Psoas muscle (tissue), 8 donors: Measurements from ENCODE around the gene ETV6. TPM values are rescaled to one million over a fixed set of nuclear protein-coding genes. Genes with fewer than 3 reads are reported as not detected.

ENCODE experiments used
- ATAC-seq, 4 donors: fragments of 200-7000 bp; cut with Tn5 transposase; one replicate each; pipeline ENCODE4 v1.9.1; 2020; ENCODE audit warnings: moderate library complexity in 3 of 4, mild to moderate bottlenecking in 2 of 4
- DNase-seq, 2 donors: peaks; one replicate each; pipeline ENCODE4 v3.0.0-alpha.2; 2020
- H3K27ac ChIP-seq: fragments of 200-600 bp; one replicate; pipeline ENCODE4 v1.8.0; 2022
- H3K27me3 ChIP-seq, 3 donors: fragments of 200-600 bp in 1 of 3; one replicate each; pipeline versions ENCODE4 v1.6.1 to v1.8.0; 2013 to 2022; ENCODE audit warnings: low read length in 2 of 3, mild to moderate bottlenecking in 2 of 3, moderate library complexity in 1 of 3; ENCODE audit not compliant: insufficient read depth in 3 of 3
- H3K36me3 ChIP-seq, 2 donors: fragments of 200-600 bp in 1 of 2; one replicate each; pipeline versions ENCODE4 v1.6.1 to v1.8.0; 2013 to 2022; ENCODE audit warnings: low read depth in 1 of 2, mild to moderate bottlenecking in 1 of 2, moderate library complexity in 1 of 2; ENCODE audit not compliant: insufficient read depth in 1 of 2
- H3K4me1 ChIP-seq: fragments of 200-600 bp; one replicate; pipeline ENCODE4 v1.8.0; 2022
- H3K4me3 ChIP-seq: fragments of 200-600 bp; one replicate; pipeline ENCODE4 v1.8.0; 2022; ENCODE audit warnings: mild to moderate bottlenecking
- H3K9me3 ChIP-seq: fragments of 200-600 bp; one replicate; pipeline ENCODE4 v1.8.0; 2022
- WGBS, 3 donors: extraction: QIAGEN DNeasy Blood & Tissue Kit; methylation state at CpG; one replicate each; pipeline versions ENCODE4 v1.1.6 to v1.1.7; 2013; 5-methylcytosine and 5-hydroxymethylcytosine counted together
- intact Hi-C, 2 donors: fragments of 100-400 bp; cut with DNase I; formaldehyde crosslinking; loops; one replicate each; pipeline versions ENCODE4 v1.11.0 to v1.14.2; 2022
- polyA plus RNA-seq, 3 donors: library from polyadenylated mRNA; stranded (reverse); fragments of 200-250 nt; gene quantifications; one replicate each; pipeline ENCODE4 v1.2.3, GENCODE V29; 2013
- total RNA-seq, 4 donors: library from RNA; stranded (reverse); fragmentation: NEBNext Ultra II Directional in 2 of 4; extraction: Animal tissue kit (Norgen Biotek cat#: 25700) in 2 of 4; gene quantifications; one replicate each; pipeline versions ENCODE4 v1.2.1 to v1.2.4, GENCODE V29; 2021 to 2023
- TF ChIP-seq, protein P1 (sequence below): fragments of 200-600 bp; IDR thresholded peaks from one replicate; pipeline ENCODE4 v1.8.0; 2022; ENCODE audit warnings: antibody characterized with exemption
- donor health status: healthy with polysubstance abuse.
- donor health status: DM: no; HTN: no; CAD: no; lungs with moderate emphysema.
- donor health status: Bipolar disorder and iron deficiency.
- donor health status: healthy.
- donor health status: DM: yes; HTN: yes; CAD: no.
- donor health status: DM: no; HTN: no; CAD: no.
- donor health status: DM: no; HTN: no; CAD: no.
- donor health status: DM: yes; HTN: yes; CAD: no.

ETV6 gene
- total and polyA plus RNA-seq, 7 donors = 2.8 to 22.9 (median 4.9) TPM

DNA sequence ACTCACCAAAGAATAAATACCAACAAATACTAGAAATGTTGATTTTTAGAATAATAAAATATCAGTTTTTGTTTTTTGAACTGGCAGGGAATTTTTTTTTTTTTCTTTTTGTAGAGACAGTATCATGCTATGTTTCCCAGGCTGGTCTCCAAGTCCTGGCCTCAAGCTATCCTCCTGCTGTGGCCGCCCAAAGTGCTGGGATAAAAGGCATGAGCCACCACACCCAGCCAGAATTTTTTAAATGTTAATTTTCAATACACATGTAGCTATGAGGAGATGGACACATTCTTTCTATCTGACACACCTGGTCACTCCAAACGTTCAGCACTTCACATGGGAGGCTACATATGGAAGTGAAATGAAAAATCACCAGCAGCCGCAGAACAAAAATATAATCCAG, 126.8 kb downstream of the ETV6 start:
- H3K27me3 ChIP-seq = no peaks in the 10 kb centered on the region
- H3K9me3 ChIP-seq = no peaks in the 10 kb centered on the region
- intact Hi-C loops = no loop called here
- 84 to 90% (median 89%) methylated on average over 3 of the region's 3 CpGs for WGBS, 3 donors
- no peaks in the 10 kb centered on the region for H3K36me3 ChIP-seq
- no peak overlapping the region for H3K27ac ChIP-seq
- DNase-seq (no peak), ATAC-seq (no peak)
- peaks cover 37% of the 10 kb centered on the region for H3K4me1 ChIP-seq
- no peak overlapping the region for H3K4me3 ChIP-seq
- TF ChIP-seq, protein P1, sequence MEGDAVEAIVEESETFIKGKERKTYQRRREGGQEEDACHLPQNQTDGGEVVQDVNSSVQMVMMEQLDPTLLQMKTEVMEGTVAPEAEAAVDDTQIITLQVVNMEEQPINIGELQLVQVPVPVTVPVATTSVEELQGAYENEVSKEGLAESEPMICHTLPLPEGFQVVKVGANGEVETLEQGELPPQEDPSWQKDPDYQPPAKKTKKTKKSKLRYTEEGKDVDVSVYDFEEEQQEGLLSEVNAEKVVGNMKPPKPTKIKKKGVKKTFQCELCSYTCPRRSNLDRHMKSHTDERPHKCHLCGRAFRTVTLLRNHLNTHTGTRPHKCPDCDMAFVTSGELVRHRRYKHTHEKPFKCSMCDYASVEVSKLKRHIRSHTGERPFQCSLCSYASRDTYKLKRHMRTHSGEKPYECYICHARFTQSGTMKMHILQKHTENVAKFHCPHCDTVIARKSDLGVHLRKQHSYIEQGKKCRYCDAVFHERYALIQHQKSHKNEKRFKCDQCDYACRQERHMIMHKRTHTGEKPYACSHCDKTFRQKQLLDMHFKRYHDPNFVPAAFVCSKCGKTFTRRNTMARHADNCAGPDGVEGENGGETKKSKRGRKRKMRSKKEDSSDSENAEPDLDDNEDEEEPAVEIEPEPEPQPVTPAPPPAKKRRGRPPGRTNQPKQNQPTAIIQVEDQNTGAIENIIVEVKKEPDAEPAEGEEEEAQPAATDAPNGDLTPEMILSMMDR = no peak

DNA sequence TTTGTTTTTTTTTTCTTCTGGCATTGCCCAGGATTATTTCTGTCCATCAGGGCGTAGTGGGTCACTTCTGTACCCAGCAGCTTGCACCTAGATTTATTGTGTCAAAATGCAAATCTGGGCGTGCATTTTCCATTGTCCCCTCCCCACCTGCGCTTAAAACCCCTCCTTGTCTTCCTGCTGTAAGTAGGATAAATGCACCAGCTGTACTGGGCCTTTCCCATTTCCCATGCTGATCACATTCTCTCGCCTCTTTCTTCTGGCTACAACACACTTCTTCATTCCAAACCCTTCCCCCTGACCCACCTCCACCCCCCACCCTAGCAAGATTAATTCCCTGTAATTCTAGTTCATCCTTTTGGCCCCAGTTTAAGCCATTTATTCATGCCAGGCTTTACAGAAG, 128.0 kb downstream of the ETV6 start:
- Histone ChIP-seq H3K4me1 (peaks cover 38% of the 10 kb centered on the region), H3K36me3 (no peaks in the 10 kb centered on the region), H3K27ac (no peak overlapping the region), H3K27me3 (no peaks in the 10 kb centered on the region), H3K4me3 (no peak overlapping the region), H3K9me3 (no peaks in the 10 kb centered on the region)
- TF ChIP-seq, protein P1 = no peak
- intact Hi-C loops = no loop called here
- DNase-seq (no peak), ATAC-seq (no peak)
- WGBS, 3 donors = 93 to 99% (median 96%) methylated on average over 4 of the region's 4 CpGs

DNA sequence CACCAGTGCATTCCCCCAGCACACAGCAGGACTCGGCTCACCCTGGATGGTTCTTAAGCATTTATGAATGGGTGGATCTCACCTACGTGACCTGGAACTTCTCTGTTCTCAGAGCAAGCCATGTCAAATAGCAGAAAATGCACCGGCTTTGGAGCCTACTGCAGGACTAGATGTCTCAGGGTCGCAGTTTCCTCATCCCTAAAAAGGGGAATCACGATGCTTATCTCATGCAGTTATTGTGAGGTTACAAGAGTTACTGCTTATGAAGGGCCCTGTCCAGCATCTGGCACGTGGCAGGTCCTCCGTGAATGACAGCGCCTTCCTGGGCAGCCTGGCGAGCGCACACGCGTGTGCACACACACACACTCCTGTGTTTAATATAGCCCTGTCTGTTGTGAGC, 128.5 kb downstream of the ETV6 start:
- intact Hi-C loops = no loop called here
- TF ChIP-seq, protein P1 = no peak
- Histone ChIP-seq H3K9me3 (no peaks in the 10 kb centered on the region), H3K36me3 (no peaks in the 10 kb centered on the region), H3K27me3 (no peaks in the 10 kb centered on the region), H3K4me1 (peaks cover 38% of the 10 kb centered on the region), H3K4me3 (no peak overlapping the region), H3K27ac (peak overlapping the region; percentile 47)
- no peak for ATAC-seq
- DNase-seq = no peak
- 83 to 89% (median 85%) methylated on average over 12 of the region's 12 CpGs for WGBS, 3 donors

DNA sequence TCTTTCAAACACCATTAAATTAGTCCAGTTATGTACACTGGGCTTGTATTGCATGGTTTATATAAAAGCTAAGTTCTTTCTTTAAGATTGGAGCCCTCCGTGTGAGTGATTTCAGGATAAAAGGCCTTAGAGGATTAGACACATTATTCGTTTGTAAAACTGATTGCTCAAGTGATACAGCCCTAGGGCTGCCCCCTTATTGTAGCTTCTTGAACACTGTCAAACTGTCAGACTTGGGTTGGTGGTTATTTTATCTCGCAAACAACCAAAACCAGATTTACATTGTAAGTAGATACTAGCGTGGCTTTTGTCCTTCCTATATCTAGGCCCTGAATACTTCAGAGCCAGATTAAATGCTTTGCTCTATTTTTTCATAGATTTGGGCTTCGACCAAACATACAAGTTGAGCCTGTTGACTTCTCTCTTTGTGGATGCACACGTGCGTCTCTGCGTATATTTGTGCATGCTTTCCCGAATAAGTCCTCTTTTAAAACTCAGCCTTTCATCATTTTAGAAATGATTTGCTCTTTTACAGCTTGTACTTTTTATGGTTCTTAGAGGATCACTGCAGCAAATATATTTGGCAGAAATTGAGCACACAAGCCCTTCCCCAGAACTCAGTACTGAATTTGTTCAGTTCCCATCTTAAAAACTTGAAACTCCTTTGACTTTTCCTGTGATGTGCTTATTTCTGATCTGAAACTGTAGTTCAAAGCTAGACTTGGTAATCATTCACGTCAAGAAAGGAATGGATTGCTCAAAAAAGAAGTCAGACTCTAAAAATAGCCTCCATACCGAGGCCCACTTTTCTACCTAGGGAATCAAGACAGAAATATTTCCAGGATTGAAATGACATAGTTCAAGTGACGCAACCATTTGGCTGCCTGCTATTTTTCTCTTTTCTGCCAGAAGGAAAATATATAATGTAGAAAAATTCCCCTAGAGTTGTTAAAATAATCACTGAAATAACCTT, 129.5 kb downstream of the ETV6 start:
- no peak for DNase-seq
- Histone ChIP-seq H3K27ac (peak overlapping the region; percentile 47), H3K4me1 (peaks cover 38% of the 10 kb centered on the region), H3K4me3 (no peak overlapping the region), H3K36me3 (no peaks in the 10 kb centered on the region), H3K9me3 (no peaks in the 10 kb centered on the region), H3K27me3 (no peaks in the 10 kb centered on the region)
- peak; percentile 75 to 92 (median 82) for ATAC-seq
- WGBS, 3 donors = 49 to 59% (median 49%) methylated on average over 12 of the region's 12 CpGs
- intact Hi-C loops = no loop called here
- TF ChIP-seq, protein P1 = no peak
